ENCODE results near the gene DPYSL3.

GRCh38 chr5:147487031-147487750 lies 22.7 kb downstream of the DPYSL3 start:
- TF ChIP-seq CTCF (IDR thresholded peaks at IDR 0.05) (no peak), POLR2A (IDR thresholded peaks at IDR 0.05) (no peak)

Measured in Peyer's patch (tissue), 4 donors.